Eye (tissue), 1 donor: ENCODE measurements around the gene GCA.
A peak's percentile ranks its signal among the peaks of the same experiment; 100 is the strongest.

Experiments used
- DNase-seq: peaks from one replicate; pipeline ENCODE4 v3.0.0-alpha.2; 2015

The GCA gene

DNA sequence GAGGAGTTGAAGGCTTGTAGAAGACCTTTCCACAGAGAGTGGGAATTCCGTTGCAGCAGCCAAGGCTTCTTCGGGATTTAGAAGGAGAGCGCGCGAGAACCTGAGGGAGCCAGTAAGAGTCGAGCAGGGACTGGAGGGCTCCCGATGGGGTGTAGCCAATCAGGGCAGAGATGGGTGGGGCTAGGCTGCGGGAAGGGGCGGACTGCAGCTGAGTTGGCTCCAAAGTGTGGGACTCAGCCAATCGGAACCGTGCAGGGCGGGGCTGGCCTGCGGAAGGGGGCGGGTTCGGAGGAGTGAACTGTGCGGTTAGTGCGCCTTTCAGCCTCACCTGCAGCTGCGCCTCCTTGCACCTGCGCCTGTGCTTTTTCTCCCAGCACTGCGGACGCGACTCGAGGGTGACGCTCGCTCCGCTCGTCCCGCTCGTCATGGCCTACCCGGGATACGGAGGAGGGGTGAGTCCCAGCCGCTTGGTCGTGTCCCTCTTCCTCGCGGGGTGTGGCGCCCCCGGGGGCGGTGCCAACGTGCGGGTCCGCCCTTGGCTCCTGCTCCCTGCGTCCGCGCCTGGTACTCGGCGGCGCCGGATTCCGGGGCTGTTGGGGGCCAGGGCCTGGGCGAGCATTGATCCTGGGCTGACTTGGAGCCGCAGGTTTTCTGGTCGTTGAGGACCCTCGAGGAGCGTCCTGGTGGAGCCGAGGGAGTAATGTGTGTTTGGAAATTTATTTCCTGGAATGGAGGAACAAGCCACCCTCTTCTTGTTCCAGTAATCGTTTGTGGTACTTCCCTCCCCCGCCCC, at the start of gene GCA:
GCA (plus strand) TSS at position 309 of the 793 bp plus-strand sequence; CDS start at position 426, 117 bp downstream.
- peak; percentile 97 for DNase-seq

DNA sequence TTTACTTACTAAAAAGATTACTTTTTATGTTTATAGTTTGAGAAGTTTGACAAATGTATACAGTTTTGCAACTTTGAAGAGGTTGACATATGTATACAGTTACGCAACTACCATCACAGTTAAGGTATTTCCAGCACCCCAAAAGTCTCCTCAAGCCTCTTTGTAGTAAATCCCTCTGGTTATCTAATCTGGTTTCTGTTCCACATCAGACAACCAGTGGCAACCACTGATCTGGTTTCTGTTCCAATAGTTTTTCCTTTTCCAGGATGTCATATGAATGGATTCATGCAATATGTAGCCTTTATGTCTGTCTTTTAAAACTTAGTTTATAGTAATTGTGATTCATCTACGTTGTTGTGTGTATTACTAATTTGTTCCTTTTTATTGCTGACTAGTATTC, 48.9 kb upstream of the GCA start:
- DNase-seq: no peak

DNA sequence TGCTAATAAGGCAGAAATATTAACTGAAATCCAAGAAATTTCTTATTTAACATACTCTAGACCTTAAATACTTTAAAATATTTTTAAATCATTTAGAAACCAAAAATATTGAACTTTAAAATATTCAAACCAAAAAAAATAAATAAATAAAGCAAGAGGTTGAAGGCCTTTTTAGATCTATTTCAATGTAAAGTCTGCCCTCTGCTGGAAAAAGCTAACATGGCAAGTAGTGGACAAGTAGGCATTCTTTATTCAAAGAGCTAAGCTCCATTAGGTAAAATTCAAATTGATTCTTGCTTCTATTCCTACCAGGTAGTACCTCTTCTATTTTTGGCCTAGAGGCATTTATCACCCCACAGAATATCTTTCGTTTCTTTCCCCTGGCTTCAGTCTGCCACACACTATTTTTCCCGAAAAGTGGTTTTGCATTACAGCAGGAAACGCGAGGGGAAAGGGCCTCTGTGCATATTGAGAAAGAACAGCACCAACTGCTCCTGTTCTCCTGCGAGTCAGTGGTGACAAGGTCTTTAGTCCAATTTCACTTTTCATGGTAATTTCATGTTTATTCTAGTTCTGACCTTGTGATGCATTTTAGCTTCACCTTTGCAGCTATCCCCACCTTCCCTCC, 45.9 kb upstream of the GCA start:
- DNase-seq: peak; percentile 92

GRCh38 chr2:162298669-162299335, 45.1 kb upstream of the GCA start:
- no peak for DNase-seq

GRCh38 chr2:162300266-162300665, 43.7 kb upstream of the GCA start:
- no peak for DNase-seq

DNA sequence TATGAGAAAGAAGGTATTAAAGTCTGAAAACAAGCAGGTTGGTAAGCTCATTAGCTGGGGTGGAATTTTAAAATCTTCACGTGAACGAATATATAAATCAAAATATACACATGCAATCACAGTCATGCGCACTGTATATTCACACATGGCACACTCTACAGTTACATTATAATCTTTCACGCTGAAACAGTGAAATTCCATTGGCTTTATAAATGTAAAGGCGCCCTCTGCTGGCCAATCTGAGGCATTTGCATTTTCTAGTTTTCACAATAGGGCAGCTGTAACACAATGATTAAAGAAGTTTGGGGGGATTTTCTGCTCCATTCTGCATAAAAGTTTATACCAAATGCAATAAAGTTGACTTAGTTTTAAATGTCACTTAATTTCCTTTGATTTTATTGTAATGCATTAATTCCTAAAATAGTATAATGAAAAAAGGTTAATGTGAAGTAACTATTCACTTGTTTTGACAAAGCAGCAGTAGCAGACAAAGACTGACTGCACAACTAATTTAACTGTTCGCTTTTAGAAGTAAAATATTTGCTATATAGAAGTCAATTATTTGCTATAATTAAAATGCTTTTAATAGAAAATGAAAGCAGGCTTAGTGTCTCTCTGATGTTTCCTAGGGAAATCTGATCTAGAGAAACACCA, 42.7 kb upstream of the GCA start:
- DNase-seq: peak; percentile 84

- DNase-seq: no peak
Measured at GRCh38 chr2:162301877-162302276, 42.1 kb upstream of the GCA start.

DNA sequence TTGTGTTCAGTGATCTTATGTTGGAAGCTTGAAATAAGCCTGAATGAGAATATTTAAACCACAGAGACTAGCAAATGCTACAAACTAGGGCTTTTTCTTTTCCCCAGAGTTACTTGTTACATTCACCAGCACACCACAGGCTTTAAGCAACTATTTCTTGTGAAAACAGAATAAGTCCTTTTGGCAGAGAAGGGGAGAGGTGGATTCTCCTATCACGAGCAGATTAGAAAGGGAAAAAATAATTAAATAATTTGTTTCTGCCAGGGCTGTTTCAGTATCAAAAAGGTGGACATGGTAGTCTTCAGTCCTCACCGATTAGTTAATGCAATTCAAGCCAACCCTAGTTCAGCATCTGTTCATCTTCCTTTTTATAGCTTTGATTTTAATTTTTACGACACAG, 38.0 kb upstream of the GCA start:
- DNase-seq: no peak

DNA sequence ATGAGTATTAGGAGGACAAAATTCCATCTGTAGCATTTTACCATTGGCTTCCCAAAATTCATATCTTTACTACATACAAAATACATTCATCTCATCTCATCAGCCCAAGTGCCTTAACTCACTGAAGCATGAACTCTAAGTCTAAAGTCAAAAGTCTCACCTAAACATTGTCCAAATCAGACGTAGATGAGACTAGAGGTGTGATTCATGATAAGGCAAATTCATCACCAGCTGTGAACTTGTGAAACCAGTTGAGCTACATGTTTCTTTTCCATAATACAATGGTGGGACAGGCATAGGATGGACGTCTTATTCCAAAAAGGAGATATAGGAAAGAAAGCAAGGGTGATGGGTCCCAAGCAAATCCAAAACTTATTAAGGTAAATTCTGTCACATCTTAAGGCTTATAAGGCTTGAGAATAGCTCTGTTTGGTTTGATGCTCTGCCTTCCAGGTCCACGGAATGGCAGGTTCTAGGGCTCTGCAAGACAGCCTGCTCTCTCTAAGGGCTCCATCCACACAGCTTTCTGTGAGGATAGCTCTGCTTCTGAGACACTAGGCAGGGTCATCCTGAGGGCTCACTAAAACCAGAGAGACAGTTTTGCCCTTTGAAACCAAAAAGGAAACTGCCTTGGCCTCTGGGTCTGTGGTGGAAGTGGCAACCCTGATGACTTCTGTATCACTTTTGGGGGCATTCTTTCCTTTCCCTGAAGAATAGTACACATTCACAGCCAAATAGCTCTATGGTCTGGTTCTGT, 35.0 kb upstream of the GCA start:
- no peak for DNase-seq

- DNase-seq: no peak
Measured at GRCh38 chr2:162312853-162313252, 31.1 kb upstream of the GCA start.

GRCh38 chr2:162315938-162316337, 28.0 kb upstream of the GCA start:
- DNase-seq: no peak

DNA sequence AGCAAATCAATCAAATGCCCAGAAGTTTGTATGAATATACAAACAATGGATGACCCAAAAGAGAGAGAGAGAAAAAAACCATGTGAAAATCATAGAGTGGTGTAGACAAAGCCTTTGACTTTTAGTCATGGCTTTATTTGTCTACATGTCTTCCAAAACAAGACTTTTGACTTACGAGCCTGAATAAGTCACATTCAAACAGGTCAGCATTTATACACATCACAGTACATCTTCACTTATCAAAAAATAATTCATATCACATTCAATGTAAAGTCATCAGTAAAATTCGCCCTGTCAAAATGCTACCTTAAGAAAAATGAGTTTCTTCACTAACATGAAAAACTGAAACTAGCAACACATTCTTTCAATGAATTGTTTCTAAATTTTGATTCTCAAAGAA, 27.3 kb upstream of the GCA start:
- DNase-seq: no peak

GRCh38 chr2:162317058-162317742, 26.7 kb upstream of the GCA start:
- no peak for DNase-seq

GRCh38 chr2:162317861-162318327, 26.0 kb upstream of the GCA start:
- peak; percentile 22 for DNase-seq

GRCh38 chr2:162318328-162319180, 25.4 kb upstream of the GCA start, which contains the start of gene IFIH1:
Gene IFIH1 (minus strand): TSS chr2:162318684. CDS start chr2:162318307, 377 bp downstream.
- DNase-seq: peak; percentile 79

GRCh38 chr2:162320864-162321517, 22.9 kb upstream of the GCA start:
- DNase-seq: no peak

- DNase-seq: no peak
Measured at GRCh38 chr2:162324953-162325352, 19.0 kb upstream of the GCA start.

DNA sequence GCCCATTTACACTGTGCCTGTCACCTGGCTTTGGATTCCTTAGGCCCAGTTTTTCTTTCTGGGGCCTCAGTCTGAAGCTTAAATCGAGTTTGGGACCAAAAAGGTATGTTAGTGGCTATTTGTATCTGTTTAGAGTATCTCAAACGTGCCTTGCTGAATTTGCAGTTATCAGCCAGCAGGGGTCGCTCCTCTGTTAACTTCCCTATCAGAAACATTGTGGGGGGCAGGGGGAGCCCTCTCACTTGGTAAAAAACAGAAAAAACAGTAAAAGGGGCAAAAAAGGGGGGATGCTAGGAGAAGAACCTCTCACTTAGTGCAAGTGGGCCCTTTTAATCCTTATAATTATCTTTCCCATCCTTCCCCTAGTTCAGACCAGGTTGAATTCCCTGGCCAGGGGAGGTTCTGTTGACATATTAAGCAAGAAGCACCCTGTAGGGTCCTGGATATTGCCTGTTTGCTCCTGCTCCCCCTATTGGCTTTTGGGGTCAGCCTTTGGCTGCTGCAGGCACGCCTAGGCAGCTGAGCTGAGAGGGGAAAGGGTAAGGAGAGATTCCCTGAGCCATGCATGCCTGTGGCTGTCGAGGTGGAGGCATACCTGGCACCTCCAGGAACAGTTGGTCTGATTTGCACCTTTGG, 16.7 kb upstream of the GCA start:
- DNase-seq: no peak

- no peak for DNase-seq
Measured at GRCh38 chr2:162327806-162328205, 16.1 kb upstream of the GCA start.
